PC-9 (cell line): Measurements from ENCODE around the gene PET100. TPM values are rescaled to one million over a fixed set of nuclear protein-coding genes. Genes with fewer than 3 reads are reported as not detected.

Source experiments
- BruUV-seq: library from RNA; stranded (reverse); fragments of 400-500 nt; replicated peaks from 2 replicates; lab custom pipeline; 2021; lab: Mats Ljungman, UMichigan
- CTCF ChIA-PET: fragments of 300-600 bp; sonication (Branson Sonifier 250); formaldehyde crosslinking; loops from one replicate; lab custom pipeline; 2022; ENCODE audit warnings: antibody characterized with exemption; lab: Charles Lee
- POLR2A ChIA-PET: fragments of 300-600 bp; sonication (Branson Sonifier 250); formaldehyde crosslinking; loops from one replicate; lab custom pipeline; 2022; ENCODE audit warnings: antibody characterized with exemption; ENCODE audit not compliant: unreplicated experiment; lab: Charles Lee
- DNase-seq, 2 experiments: peaks; one replicate each; pipeline versions ENCODE4 v3.0.0 to v3.0.0-alpha.2; 2015 to 2022; ENCODE audit warnings: mixed read lengths in 1 of 2
- H2AFZ ChIP-seq: fragments of 200-600 bp; sonication (generic); 2 replicates; pipeline ENCODE4 v1.8.1; 2017; ENCODE audit warnings: antibody characterized with exemption
- H3F3A ChIP-seq: fragments of 200-600 bp; sonication (generic); 2 replicates; pipeline ENCODE4 v1.8.1; 2017; ENCODE audit warnings: antibody characterized with exemption, mild to moderate bottlenecking, low read depth; ENCODE audit not compliant: insufficient read depth
- H3K27ac ChIP-seq: fragments of 200-600 bp; sonication (generic); 2 replicates; pipeline ENCODE4 v1.6.1; 2016; ENCODE audit warnings: mixed run types
- H3K27me3 ChIP-seq: fragments of 200-600 bp; sonication (generic); 2 replicates; pipeline ENCODE4 v1.6.1; 2016; ENCODE audit warnings: low read depth, mixed run types; ENCODE audit not compliant: insufficient read depth
- H3K36me3 ChIP-seq: fragments of 200-600 bp; sonication (generic); 2 replicates; pipeline ENCODE4 v1.6.1; 2016; ENCODE audit warnings: low read depth, mixed run types
- H3K4me1 ChIP-seq: fragments of 200-600 bp; sonication (generic); replicated peaks from 2 replicates; pipeline ENCODE4 v1.6.1; 2016; ENCODE audit warnings: mixed run types; ENCODE audit not compliant: insufficient read depth
- H3K4me2 ChIP-seq: fragments of 200-600 bp; sonication (generic); 2 replicates; pipeline ENCODE4 v1.6.1; 2017; ENCODE audit warnings: mixed run types
- H3K4me3 ChIP-seq: fragments of 200-600 bp; sonication (generic); 2 replicates; pipeline ENCODE4 v1.6.1; 2016; ENCODE audit warnings: mixed run types
- H3K79me2 ChIP-seq: fragments of 200-600 bp; sonication (generic); 2 replicates; pipeline ENCODE4 v1.6.1; 2017; ENCODE audit warnings: low read depth, mixed run types
- H3K9me2 ChIP-seq: fragments of 200-600 bp; sonication (generic); 2 replicates; pipeline ENCODE4 v1.8.1; 2017; ENCODE audit warnings: mild to moderate bottlenecking; ENCODE audit not compliant: insufficient read depth
- H3K9me3 ChIP-seq: fragments of 200-600 bp; sonication (generic); 2 replicates; pipeline ENCODE4 v1.8.1; 2016; ENCODE audit warnings: low read depth; ENCODE audit not compliant: insufficient read depth
- H4K20me1 ChIP-seq: fragments of 200-600 bp; sonication (generic); 2 replicates; pipeline ENCODE4 v1.8.1; 2017; ENCODE audit not compliant: insufficient read depth
- CTCF ChIP-seq: fragments of 200-600 bp; sonication (generic); conservative IDR thresholded peaks from 2 replicates; pipeline ENCODE4 v1.6.1; 2017; ENCODE audit warnings: mixed run types, antibody characterized with exemption, mild to moderate bottlenecking, moderate library complexity
- EZH2 ChIP-seq: fragments of 200-600 bp; sonication (generic); IDR thresholded peaks from 2 replicates; pipeline ENCODE4 v1.8.0; 2017; ENCODE audit warnings: antibody characterized with exemption, low read depth
- intact Hi-C: fragments of 100-400 bp; cut with micrococcal nuclease; formaldehyde crosslinking; loops from one replicate; pipeline ENCODE4 v1.10.0; 2022; ENCODE audit not compliant: unreplicated experiment
- total RNA-seq: library from RNA; stranded (reverse); gene quantifications from 2 replicates; pipeline ENCODE4 v1.2.3, GENCODE V29; 2021

The PET100 gene
- total RNA-seq, 1 experiment from 2014 or later, result 149 TPM

GRCh38 chr19:7655581-7655980, 26.0 kb downstream of the PET100 start:
- no peaks in the 10 kb centered on the region for H3K9me2 ChIP-seq
- no peaks in the 10 kb centered on the region for H3K9me3 ChIP-seq
- H3F3A ChIP-seq, result peaks cover 13% of the 10 kb centered on the region
- no peak overlapping the region for H3K27ac ChIP-seq
- ChIA-PET POLR2A (interaction anchor here (0.7 kb wide), 1 partner anchor 8 kb away, joined by 5 read pairs; no protein-coding TSS in a partner anchor), CTCF (interaction anchor here (0.6 kb wide), 1 partner anchor 88 kb away, joined by 5 read pairs; no protein-coding TSS in a partner anchor)
- no peak for DNase-seq
- BruUV-seq, result no TSS peak
- intact Hi-C loops, result no loop called here
- no peaks in the 10 kb centered on the region for H4K20me1 ChIP-seq
- no peak overlapping the region for H2AFZ ChIP-seq
- peaks cover 26% of the 10 kb centered on the region for H3K4me1 ChIP-seq
- no peak for TF ChIP-seq EZH2
- no peak for TF ChIP-seq CTCF
- no peaks in the 10 kb centered on the region for H3K79me2 ChIP-seq
- H3K27me3 ChIP-seq, result 0 out of 2 replicates have a peak, but pooled peaks cover under 1% of the 10 kb centered on the region
- H3K36me3 ChIP-seq, result no peaks in the 10 kb centered on the region
- no peak overlapping the region for H3K4me2 ChIP-seq
- H3K4me3 ChIP-seq, result no peak overlapping the region

- no TSS peak for BruUV-seq
- intact Hi-C loops, result no loop called here
Observed at GRCh38 chr19:7657131-7657751, 27.6 kb downstream of the PET100 start.

GRCh38 chr19:7658219-7658686, 28.7 kb downstream of the PET100 start:
- Histone ChIP-seq H3K27me3 (peaks cover 22% of the 10 kb centered on the region), H3K4me1 (peaks cover 15% of the 10 kb centered on the region), H3K4me2 (no peak overlapping the region), H3K27ac (no peak overlapping the region), H2AFZ (no peak overlapping the region), H3K9me2 (no peaks in the 10 kb centered on the region), H3K4me3 (no peak overlapping the region), H4K20me1 (no peaks in the 10 kb centered on the region), H3K9me3 (no peaks in the 10 kb centered on the region), H3K36me3 (no peaks in the 10 kb centered on the region), H3F3A (peaks cover 9% of the 10 kb centered on the region), H3K79me2 (no peaks in the 10 kb centered on the region)
- CTCF ChIA-PET, result no interaction called here
- POLR2A ChIA-PET, result no interaction called here
- intact Hi-C loops, result no loop called here
- DNase-seq, result no peak
- BruUV-seq, result no TSS peak
- TF ChIP-seq CTCF, result no peak
- no peak for TF ChIP-seq EZH2

More at GRCh38 chr19:7657131-7657751, 27.6 kb downstream of the PET100 start:
- H3K9me3 ChIP-seq, result no peaks in the 10 kb centered on the region
- no peaks in the 10 kb centered on the region for H4K20me1 ChIP-seq
- H3K4me2 ChIP-seq, result 0 out of 2 replicates have a peak overlapping the region, but pooled peaks have one; percentile 18
- POLR2A ChIA-PET, result no interaction called here
- H3F3A ChIP-seq, result peaks cover 13% of the 10 kb centered on the region
- no peaks in the 10 kb centered on the region for H3K9me2 ChIP-seq
- peaks cover 25% of the 10 kb centered on the region for H3K4me1 ChIP-seq
- H3K4me3 ChIP-seq, result no peak overlapping the region
- H3K27ac ChIP-seq, result no peak overlapping the region
- H2AFZ ChIP-seq, result no peak overlapping the region
- DNase-seq, result peak in 1 of 2 experiments; percentile 61
- TF ChIP-seq CTCF (no peak), EZH2 (no peak)
- peaks cover 17% of the 10 kb centered on the region for H3K27me3 ChIP-seq
- CTCF ChIA-PET, result interaction anchor here (0.6 to 0.7 kb wide), 4 partner anchors 24 to 142 kb away, joined by 3 to 14 read pairs (median 7); partner anchors contain the start of gene TRAPPC5
- H3K79me2 ChIP-seq, result no peaks in the 10 kb centered on the region
- no peaks in the 10 kb centered on the region for H3K36me3 ChIP-seq
